ENCODE results near the gene CORO7. TPM values are rescaled to one million over a fixed set of nuclear protein-coding genes. Genes with fewer than 3 reads are reported as not detected.
"Not testable (repeated sequence)": the region's sequence is repeated elsewhere in the genome, so short reads cannot be mapped to it uniquely, and the experiment has no call there.

Gene CORO7
- polyA plus RNA-seq, 12 donors = 15.7 to 26.2 (median 20.7) TPM; not detected in 1

DNA sequence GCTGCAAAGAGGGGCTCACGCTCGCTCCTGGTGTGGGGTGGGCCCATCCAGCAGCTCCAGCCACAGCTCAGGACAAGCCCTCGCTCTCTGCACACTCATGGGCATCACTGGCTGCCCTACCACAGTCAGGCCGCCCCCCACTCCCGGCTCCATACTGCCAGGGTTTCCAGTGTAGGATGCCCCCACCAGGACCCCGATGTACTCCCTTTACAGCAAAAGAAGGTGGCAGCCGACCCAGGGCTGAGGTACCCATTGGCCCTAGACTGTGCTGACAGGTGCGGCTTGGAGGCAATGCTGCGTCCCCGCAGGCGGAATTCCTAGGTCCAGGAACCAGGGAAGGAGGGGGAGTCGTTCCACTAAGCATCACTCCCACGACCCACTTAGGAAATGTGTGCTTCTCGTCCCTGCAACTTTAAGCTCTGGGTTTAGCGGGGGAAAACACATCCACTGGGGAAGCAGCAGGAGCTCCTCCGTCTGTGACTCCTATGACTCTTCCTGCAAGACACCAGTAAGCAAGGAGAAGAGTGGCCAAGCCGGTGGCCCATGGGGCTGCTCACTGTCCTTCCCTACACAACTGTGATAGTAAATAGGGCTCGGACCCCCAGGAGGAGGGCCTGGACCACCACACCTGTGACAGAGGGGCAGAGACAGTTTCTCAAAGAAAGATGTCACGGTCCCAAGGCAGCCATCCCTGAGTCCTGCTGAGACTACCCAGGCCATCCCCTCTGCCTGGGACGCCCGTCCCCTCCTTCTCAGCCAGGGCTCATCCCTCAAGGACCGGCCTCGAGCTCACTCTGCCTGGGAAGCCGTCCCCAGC lies 13.1 kb downstream of the CORO7 start:
- no peak for DNase-seq

DNA sequence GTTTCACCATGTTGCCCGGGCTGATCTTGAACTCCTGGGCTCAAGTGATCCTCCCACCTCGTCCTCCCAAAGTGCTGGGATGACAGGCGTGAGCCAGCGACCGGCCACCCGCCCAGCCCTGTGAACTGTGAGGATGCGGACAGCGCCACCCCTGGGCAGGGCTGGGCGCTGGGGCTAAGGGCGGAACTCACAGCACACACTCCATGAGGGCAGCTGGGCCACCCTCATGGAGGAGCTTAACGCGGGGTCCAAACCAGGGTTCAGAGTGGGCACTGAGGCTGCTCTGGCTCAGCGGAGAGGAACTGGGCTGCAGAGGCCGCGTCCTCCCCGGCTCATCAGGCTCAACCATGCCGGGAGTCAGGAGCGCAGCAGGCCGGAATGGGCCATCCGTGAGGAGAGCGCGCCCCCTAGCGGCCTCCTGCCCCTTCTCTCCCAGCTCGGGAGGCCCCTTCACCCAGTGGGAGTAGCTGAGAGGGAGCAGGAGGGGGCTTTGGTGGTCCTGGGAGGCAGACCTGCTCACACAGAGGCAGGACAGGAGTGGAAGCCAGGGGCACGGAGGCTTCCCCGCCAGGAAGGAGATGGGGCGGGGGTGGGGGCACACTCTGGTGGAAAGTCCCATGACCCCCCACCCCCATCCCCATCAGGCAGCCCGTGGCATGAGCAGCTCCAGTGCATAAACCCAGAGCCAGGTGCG lies 13.8 kb downstream of the CORO7 start:
- peak; percentile 86 for DNase-seq

DNA sequence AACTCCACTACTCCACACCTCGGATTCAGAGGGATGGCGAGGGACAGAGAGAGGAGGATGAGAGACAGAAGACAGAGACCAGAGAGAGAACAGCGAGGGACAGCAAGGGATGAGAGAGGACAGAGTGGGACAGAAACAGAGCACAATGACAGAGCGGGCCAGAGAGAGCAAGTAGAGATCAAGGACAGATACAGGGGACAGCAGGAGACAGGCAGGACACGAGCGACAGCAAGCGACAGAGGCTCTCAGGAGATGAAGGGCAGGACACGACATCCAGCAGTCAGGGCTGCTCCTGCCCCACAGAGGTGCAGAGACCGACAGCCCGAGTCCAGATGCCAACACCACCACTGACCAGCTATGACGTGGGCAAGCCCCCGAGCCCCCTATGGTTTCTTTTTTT lies 14.9 kb downstream of the CORO7 start:
- DNase-seq = no peak

DNA sequence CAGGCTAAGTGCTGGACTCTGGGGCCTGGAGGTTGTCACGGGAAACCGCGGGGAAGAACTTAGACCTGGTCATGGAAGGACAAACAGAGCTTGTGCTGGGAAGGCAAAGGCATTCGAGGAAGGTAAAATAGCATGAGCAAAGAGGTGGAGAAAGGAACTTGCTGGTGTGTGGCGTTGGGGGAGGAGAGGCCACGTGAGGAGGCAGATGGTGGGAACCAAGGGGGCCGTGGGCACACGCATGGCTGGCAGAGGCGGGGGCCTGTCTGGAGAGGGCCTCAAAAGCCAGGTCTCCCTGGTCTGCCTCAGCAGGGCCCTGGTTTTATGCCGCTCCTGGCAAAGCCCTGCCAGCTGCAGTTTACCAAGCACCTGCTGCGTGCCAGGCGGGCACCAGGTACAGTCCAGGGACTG lies 15.3 kb downstream of the CORO7 start:
- DNase-seq = no peak

DNA sequence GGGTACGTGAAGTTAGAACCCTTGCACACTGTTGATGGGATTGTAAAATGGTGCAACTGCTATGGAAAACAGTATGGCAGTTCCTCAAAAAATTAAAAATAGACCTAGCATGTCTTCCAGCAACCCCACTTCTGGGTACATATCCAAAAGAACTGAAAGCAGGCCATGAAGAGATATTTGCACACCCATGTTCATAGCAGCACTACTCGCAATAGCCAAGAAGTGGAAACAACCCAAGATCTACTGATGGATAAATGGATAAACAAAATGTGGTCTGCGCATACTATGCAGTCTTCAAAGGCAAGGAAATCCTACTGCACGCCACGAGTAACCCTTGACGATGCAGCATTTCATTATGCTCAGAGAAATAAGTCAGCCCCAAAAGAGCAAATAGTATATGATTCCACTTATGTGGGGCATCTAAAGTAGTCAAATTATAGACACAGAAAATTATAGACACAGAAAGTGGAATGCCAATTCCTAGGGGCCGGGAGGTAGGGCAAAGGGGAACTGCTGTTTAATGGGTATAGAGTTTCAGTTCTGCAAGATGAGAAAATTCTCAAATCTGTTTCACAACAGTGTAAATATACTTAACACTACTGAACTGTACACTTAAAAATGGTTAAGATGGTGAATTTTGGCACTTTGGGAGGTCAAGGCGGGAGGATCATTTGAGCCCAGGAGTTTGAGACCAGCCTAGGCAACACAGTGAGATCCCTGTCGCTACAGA lies 17.2 kb downstream of the CORO7 start:
- no peak for DNase-seq

DNA sequence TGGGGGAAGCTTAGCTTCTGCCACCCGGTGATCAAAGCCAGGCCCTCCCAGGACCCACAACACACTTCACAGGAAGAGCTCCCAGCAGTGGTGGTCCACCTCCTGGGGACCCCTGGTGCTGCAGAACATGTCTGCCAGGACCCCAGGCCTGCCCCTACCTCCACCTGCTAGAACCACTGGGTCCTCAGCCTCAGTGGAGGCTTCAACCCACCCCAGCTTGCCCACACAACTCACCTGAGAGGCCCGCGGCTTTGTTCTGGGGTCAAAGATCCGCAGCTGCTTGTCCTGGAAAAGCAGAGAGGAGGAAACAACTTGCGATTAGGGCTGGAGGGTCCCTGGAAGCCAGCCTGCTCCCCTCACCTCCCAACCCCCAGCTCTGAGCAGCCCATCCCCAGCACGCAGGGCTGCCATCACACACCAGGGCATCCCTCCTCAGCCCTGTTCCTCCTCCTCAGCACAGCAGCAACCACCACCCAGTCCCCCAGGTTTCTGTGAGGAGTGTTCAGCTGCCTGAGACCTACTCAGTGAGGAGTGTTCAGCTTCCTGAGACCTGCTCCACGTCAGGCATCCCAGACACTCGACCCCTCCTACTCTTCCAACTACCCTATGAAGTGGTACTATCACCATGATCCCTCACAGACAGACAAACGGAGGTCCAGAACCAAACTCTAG lies 21.2 kb downstream of the CORO7 start:
- DNase-seq = no peak

DNA sequence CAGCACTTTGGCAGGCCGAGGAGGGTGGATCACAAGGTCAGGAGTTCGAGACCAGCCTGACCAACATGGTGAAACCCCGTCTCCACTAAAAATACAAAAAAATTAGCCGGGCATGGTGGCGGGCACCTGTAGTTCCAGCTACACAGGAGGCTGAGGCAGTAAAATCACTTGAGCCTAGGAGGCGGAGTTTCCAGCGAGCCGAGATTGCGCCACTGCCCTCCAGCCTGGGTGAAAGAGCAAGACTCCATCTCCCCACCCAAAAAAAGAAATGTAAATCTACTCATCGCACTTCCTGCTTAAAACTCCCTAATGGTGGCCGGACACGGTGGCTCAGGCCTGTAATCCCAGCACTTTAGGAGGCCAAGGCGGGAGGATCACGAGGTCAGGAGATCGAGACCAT lies 22.5 kb downstream of the CORO7 start:
- DNase-seq = not testable (repeated sequence)

DNA sequence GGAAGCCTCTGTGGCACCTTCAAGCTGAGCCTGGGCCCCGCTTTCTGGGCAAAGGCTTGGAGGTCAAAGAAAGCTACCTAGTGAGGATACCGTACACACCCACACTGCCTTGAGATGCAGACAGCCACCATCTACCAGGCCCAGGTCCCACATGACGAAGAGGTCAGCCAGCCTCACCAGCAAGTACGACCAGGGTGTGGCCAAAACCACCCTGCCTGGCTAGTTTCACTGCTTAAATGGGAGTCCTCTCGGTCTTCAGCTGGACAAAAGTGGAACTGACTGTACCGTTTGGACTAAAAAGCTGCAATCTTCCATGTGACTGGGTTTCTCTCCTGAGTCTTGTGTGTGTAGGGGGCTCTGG lies 23.2 kb downstream of the CORO7 start:
- no peak for DNase-seq

DNA sequence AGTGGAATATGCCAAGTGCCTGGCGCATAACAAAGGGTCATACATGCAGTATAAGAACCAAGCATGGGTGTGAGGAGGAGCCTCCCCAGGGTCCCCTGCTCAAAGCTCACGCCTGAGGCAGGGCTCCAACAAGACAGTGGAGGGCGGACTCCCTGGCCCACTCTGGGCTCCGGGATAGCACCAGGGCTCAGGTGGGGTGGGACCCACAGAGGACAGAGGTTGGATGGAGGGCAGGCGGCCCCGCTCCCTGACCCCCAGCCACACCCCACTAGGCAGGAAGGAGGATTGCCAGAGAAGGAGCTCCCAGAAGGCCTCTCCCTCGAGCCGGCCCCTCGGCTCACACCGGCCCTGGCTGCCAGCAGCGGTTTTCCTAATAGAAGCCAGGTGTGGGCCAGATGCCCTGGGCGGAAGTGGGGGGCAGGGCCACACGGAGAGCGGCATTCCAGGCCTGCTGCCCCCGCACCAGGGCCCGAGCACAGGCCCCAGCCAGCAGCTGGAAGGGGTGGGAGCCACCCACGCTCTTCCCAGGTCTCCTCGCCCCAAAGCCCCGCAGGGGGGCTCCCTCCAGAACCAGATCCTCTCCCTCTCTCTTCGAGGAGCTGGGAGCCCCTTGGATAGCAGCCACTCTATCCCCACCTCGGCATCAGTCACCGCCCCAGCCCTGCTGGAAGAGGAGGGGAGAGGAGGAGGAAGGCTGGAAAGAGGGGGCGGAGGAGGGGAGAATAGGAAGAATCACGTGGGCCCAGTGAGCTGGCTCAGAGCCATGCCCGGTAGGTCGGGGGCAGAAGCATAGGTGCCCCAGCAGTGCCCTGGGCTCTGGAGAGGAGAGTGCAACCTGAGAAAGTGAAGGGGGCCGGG lies 23.8 kb downstream of the CORO7 start:
- no peak for DNase-seq

DNA sequence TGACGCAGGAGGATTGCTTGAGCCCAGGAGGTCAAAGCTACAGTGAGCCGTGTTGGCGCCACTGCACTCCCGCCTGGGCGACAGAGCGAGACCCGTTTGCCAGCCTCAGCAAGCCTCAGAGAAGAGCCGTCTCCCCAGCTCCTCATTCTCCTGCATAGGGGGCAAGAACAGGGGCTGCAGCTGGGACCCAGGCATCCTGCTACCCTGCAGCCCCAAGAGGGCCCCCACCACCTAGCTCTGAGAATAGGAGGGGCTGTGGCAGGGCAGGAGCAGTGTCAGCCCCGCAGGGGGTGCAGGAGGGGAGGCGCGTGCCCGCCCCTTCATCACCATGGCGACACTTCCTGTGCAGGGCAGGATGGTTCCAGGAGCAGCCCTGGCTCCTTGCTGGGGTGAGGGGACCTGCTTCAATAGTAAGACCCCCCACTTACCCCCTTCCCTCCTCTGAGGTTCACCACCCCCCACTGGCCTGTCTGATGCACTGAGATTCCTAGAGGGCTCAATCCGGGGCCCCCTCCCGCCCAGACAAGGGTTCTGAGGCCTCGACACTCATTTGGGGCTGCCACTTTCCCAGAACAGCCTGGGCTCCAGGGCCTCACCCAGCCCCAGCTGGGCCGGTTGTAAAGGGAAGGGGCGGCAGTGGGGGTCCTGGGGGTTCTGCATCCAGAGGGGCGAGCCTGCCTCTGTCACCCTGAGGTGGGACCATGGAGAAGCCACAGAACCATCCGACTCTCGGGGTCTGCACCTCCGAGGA lies 24.6 kb downstream of the CORO7 start:
- no peak for DNase-seq

DNA sequence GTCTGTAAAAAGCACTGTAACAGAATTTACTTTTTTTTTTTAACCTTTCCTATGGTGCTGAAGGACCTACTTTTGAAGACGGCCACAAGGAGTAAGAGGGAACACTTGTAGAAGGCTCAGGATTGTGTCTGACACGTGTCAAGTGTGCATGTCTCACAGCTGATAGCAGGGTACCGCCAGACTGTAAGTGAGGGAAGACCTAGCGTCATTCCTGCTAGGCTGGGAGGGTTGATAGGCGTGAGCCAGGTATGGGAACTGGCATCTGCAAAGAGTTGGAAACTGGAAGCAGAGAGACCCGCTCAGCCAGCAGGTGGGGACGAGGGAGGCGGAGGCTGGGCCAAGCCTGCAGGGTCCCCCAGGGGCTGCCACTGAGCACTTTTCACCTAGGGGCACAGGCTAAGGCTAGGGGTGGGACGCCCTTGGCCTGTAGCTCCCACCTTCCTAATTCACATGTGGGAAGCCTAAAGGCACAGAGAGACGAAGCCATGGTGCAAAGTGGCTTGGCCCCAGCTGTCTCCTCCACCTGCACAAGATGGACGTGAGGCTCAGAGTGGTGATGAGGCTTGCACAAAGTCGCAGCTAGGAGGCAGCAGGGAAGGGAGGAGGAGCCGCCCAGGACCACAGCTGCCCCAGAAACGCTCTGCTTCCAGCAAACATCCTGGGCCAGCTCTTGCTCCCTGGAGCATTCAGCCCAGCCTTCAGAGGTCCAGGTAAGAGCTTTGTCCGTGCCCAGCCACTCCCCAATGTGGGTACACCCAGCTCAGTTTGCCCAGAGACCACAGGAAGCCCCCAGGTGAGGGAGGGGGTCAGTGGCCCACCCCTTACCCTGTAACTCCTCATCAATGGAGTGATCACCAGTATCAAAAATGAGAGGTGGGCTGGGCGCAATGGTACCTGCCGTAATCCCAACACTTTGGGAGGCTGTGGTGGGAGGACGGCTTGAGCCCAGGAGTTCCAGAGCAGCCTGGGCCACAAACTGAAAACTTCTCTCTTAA lies 25.8 kb downstream of the CORO7 start:
- no peak for DNase-seq

DNA sequence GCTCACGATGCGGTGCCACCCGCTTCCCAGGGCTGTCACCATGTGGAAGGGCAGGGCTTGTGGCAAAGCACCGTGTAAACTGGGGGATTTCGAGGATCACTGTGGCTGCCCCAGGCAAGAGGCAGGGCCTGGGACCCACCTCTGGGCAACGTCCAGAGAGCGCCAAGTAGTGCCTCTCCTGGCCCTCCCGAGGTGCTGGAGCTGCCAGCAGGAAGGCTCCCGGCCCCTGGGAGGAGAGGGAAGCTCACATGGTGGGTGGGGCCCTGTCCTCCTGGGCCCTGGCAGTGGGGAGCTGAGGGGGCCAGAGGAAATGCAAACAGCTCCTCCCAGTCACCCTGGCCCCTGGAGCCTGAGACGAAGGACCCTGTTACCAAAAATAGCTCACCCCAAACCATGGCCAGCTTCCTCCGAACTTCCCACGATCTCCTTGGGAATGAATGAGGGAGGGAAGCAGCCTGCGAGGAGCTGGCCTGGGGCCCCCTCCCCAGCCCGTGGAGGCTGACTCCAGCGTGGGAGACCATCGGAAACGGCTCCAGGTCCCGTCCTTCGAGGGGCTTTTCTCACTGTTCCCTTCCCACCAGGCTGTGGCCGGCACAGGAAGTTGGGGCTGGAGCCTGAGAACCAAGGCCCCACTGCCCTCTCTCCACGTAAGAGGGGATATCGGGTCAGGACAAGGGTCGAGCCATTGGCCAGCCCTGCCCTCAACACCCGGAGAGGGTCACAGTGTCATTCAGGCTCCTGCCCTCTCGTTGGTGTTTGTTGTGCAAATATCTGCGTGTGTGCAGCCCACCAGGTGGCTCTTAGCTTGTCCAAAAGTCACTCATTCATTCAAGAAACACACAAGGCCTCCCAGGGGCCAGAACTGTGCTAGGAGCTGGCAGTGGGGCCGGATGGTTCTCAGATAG lies 27.1 kb downstream of the CORO7 start:
- DNase-seq = no peak

DNA sequence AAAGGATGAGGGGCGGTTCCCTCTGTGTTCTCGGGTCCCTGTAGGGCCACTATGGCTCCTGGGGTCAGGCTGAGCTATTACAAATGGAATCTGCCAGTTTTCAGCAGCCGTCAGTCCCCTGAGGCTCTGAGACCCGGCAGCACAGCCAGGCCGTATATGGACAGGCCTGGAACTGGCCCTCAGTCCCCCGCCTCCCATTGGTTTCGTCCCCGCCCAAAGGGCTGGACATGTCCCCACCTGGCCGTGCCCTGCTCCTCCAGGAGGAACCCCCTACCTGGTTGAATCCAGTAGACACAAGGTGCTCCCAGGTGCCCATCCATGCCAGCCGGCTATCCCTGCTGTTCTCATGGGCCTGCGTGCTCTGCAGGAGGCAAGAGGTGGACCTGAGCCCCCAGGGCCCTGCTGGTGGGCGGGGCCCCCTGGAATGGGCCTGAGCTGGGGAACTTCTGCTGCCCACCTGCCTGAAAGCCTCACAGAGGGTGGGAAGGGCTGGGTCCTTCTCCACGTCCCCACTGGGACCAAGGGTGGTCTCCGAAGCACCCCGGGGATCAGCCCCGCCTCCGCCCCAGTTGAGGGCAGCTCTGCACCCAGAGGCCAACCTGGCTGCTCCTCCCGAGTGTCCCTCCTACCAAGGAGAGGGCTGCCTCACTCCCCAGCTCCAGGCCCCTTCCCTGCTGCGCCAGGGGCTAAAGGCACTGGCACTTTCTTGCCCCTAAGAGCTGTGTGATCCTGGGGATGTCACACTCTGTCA lies 27.9 kb downstream of the CORO7 start:
- DNase-seq = no peak

DNA sequence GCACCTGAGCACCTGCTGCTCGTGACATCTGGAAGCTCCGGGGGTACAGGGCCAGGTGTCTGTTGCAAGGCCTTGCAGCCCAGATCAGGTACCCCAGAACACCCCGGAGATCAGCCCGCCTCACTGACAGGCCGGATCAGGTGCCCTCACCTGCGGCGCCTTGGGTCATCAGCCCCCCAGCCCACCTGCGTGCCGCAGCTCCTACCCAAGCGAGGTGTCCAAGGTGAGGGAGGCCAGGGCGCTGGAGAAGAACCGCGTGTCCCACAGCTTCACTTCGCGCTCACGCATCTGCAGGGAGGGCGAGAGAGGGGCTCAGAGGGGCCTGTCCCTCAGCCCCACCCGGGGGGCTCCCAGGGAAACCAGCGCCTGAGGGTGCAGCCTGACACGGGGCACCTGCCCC lies 28.6 kb downstream of the CORO7 start:
- no peak for DNase-seq

DNA sequence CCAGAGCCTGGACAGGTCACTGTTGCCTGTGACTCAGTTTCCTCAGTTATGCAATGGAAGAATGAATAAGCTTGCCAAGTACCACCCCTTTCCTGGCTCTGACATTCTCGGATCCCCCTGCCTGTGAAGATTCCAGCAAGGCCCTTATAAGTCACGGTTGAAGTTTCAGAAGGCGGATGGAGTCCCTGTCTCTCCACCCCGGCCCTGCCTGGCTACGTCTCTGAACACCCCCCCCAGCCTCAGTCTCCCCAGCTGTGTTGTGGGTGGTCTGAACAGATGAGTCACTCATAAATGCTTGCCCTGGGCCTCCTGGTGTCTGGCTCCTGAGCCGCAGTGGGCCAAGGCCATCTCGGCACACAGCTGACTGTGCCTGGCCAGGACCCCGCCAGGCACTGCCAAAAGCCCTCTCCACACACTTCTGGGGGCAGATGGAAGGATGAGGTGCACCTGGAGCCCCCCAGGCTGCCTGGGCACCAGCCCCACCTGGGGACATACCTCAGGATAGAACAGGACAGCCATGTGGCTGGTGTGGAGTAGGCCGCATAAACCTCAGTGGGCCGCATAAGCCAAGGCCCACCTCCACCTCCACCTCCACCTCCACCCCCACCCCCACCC lies 29.3 kb downstream of the CORO7 start:
- DNase-seq = no peak

DNA sequence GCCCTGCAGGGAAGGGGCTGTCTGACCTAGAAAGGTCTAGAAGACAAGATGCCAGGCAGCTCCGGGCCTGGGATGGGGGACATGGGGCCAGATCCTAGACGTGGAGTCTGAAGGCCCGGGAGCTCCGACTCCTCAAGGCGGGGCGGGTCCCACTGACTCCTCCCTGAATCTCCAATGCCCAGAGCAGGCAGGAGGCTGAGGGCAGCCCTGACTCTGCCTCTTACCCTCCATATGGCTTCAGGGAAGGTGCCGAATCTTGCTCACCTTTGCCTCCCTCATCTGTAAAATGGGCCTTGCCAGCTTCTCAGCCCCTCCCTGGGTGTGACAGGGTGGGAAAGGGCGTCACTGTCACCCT lies 30.0 kb downstream of the CORO7 start:
- no peak for DNase-seq

Measured in muscle of arm (tissue), 12 donors.